Sigmoid colon (tissue), 4 donors: Measurements from ENCODE around the gene ZBTB2.

Source experiments
- POLR2A ChIP-seq, 2 donors: fragments of 450-650 bp; IDR thresholded peaks; one replicate each; pipeline ENCODE4 v1.6.1; 2016; ENCODE audit warnings: antibody characterized with exemption in 2 of 2, mild to moderate bottlenecking in 2 of 2, moderate library complexity in 2 of 2
- POLR2AphosphoS5 ChIP-seq, 4 donors: sonication (generic); formaldehyde crosslinking; IDR thresholded peaks; one replicate each; pipeline ENCODE4 v1.6.1; 2017; ENCODE audit warnings: antibody characterized with exemption in 4 of 4
- TF ChIP-seq, protein P1 (sequence below), 4 experiments: fragments of 450-650 bp in 3 of 4; fragments of 200-600 bp in 1 of 4; IDR thresholded peaks; one replicate each; pipeline ENCODE4 v1.5.1; 2016 to 2019; ENCODE audit warnings: antibody characterized with exemption in 4 of 4, mild to moderate bottlenecking in 3 of 4, moderate library complexity in 2 of 4

DNA sequence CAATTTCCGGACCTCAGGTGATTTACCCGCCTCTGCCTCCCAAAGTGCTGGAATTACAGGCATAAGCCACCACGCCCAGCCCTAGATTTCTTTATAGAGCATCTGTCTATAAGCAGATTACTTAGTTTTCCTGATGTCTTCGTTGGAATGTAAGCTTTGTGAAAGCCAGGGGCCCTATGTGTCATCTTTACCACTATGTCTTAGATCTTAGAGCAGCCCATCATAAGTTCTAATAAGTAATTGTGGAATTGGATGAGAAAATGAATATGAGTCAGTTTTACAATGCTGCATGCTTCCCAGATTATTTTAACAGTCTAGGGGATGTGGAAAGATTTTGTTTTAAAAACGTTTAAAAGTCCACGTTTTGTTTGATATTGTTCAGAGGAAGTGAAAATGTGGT, 9.1 kb upstream of the ZBTB2 start:
- TF ChIP-seq, protein P1, sequence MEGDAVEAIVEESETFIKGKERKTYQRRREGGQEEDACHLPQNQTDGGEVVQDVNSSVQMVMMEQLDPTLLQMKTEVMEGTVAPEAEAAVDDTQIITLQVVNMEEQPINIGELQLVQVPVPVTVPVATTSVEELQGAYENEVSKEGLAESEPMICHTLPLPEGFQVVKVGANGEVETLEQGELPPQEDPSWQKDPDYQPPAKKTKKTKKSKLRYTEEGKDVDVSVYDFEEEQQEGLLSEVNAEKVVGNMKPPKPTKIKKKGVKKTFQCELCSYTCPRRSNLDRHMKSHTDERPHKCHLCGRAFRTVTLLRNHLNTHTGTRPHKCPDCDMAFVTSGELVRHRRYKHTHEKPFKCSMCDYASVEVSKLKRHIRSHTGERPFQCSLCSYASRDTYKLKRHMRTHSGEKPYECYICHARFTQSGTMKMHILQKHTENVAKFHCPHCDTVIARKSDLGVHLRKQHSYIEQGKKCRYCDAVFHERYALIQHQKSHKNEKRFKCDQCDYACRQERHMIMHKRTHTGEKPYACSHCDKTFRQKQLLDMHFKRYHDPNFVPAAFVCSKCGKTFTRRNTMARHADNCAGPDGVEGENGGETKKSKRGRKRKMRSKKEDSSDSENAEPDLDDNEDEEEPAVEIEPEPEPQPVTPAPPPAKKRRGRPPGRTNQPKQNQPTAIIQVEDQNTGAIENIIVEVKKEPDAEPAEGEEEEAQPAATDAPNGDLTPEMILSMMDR (IDR thresholded peaks at IDR 0.05), result no peak
- TF ChIP-seq POLR2AphosphoS5 (IDR thresholded peaks at IDR 0.05) (no peak), POLR2A (IDR thresholded peaks at IDR 0.05) (no peak)
